NCI-H2107 treated with DMSO at 0.1 percent for 48 hours (cell line): ENCODE results near the gene MRPL34.

Experiments
- DNase-seq: peaks from one replicate; lab custom pipeline; 2025; ENCODE audit not compliant: unreplicated experiment; lab: John Stamatoyannopoulos, UW

The MRPL34 gene

DNA sequence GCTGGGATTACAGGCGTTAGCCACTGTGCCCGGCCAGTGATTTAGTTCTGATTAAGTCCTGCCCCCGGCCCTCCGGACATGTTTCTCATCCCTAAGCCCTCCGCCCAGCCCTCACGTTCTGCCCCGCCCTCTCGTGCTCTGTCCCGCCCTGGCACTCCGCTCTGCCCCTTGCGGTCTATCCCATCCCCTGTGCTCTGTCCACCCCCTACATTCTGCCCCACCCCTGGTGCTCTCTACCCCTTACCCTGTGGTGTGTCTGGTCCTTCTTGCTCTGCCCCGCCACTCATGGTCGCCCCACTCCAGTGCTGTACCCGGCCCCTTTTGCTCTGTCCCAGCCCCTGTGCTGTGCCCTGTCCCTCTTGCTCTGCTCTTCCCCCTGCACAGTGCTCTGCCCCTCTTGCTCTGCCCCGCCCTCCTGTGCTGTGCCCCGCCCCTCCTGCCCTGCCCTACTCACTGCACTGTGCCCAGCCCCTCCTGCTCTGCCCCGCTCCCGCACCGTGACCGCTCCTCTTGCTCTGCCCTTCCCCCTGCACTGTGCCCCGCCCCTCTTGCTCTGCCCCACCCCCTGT, 34.7 kb downstream of the MRPL34 start:
- DNase-seq = no peak

DNA sequence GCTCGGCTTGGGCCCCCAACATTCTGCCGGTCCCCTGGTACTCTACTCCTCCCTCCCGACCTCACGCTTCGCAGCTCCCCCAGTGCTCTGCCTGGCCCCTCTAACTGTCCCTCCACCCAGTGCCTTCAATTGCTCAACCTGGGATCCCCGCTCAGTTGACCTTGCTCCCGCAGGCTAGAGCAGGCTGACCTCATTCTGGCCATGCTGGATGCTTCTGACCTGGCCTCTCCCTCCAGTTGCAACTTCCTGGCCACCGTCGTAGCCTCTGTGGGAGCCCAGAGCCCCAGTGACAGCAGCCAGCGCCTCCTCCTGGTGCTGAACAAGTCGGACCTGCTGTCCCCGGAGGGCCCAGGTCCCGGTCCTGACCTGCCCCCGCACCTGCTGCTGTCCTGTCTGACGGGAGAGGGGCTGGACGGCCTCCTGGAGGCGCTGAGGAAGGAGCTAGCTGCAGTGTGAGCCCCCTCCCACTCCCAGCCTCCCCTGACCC, 35.2 kb downstream of the MRPL34 start:
- DNase-seq = no peak

DNA sequence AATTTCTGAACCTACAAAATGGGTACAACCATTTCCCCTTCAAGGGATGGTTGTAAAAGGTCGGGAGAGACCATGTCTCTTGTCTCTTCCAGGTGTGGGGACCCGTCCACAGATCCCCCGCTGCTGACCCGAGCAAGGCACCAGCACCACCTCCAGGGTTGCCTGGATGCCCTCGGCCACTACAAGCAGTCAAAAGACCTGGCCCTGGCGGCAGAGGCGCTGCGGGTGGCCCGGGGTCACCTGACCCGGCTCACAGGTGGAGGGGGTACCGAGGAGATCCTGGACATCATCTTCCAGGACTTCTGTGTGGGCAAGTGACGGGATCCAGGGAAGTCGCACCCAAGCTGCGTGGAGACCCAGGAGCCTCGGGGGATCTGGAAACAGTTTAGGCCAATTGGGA, 35.7 kb downstream of the MRPL34 start:
- no peak for DNase-seq

DNA sequence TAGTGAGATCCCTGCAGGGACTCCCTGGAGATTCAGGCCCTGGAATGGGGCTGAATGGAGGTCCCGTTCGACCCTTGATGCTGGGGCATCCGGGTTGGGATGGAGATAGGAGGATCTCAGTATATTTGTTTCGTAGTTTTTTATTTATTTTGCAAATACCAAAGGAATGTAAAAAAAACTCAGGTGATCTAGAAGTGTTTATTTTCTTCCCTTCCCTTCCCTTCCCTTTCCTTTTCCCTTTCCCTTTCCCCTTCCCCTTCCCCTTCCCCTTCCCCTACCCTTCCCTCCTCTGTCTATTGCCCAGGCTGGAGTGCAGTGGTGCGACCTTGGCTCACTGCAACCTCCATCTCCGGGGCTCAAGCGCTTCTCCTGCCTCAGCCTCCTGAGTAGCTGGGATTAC, 36.2 kb downstream of the MRPL34 start:
- no peak for DNase-seq

DNA sequence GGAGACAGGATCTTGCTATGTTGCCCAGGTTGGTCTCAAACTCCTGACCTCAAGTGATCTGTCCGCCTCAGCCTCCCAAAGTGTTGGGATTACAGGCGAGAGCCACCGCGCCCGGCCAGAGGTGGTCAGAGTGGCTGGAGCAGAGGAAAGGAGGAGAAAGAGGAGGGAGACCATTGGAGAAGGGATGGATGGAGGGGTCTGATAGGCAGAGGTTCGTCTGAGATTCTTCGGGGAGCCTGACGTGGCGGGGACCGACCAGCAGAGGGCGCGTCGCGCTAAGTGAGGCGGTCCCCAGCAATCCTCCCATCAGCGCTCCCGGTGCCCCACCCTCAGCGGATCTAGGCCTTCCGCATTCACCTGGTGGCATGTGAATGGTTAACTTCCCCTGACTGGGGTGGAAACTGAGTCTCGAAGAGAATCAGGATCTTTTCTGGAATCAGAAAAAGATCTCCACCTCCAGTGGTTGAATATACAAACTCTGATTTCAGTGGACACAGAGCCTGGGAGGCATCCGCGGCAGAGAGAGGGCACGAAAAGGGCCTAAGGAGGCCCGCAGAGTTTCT, 40.5 kb downstream of the MRPL34 start:
- DNase-seq = no peak

DNA sequence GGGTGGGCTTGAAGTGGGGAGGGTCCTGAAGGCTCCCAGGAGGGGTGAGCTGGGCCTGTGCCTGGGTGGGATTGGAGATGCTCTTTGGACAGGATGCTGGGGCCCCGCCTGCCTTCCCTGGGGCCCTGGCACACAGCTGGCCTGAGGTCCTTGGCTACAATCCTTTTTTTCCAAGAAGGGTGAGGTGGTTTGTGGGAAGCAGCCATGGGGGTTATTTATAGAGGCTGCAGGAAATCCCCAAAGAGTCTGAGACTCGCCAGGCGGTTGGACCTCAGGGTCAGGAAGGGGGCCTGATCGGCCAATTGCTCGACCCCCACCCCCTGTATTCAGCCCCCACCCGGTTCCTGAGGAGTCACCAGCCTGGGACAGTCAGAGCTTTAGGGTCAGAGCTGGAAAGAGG, 41.7 kb downstream of the MRPL34 start:
- DNase-seq = no peak

DNA sequence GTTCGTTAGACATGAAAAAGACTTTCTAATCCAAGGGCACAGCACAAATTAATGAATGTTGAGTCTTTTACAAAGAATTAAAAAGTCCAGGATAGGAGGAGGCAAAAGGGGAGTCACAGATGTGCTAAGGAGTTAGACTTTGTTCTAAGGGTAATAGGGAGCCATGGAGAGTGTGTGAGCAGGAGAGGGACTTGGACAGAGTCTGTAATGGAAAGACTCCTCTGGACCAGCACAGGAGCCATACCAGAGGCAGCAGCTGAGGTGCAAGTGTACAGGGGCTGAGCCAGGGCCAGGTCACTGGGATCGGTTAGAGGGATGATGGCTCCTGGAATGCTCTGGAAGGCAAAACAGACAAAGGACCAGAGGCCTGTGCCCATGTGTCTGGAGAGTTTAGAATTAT, 42.2 kb downstream of the MRPL34 start:
- no peak for DNase-seq

DNA sequence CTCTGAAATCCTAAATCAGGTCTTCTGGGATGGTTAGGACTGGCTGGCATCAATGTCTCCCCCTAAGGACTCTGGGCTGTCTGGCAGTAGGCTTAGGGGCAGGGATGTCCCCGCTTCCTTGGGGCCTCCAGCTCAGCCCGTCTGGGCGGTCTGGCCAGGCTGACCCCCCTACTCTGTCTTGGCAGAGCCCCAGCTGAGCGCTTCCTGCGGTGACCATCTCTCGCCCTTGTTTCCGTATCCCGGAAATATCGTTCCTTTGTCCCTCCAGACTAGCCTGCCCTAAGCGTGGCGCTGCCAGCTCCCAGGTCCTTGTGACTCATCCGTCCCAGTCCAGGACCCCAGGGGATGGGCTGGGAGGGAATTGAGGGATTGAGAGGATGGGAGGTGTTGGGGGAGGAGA, 43.0 kb downstream of the MRPL34 start:
- no peak for DNase-seq

DNA sequence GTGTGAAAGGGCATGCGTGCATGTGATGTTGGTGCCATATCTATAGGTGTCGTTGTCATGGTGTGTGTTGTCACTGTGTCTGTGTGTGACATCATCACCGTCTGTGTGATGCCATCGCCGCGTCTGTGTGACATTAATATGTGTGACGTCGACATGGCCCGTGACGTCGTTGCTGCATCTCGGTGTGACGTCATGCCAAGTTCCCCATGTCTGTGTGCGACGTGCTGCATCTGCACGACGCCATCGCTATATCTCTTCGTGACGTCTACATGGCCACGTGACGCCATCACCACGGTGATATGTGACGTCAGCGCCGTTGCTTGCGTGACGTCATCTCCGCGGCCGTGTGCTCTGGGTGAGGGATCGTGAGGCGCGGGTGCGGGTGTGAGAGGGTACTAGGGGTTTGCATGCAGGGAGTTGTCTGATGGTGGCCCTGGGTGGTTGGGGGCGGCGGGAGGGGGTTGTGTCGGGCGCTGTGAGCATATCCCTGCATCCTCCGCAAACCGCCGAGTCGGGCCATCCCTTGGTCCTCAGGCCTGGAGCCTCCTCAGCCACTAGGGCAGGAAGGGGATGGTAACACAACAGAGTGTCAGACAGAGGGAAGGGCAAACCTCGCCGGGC, 46.3 kb downstream of the MRPL34 start:
- DNase-seq = no peak

DNA sequence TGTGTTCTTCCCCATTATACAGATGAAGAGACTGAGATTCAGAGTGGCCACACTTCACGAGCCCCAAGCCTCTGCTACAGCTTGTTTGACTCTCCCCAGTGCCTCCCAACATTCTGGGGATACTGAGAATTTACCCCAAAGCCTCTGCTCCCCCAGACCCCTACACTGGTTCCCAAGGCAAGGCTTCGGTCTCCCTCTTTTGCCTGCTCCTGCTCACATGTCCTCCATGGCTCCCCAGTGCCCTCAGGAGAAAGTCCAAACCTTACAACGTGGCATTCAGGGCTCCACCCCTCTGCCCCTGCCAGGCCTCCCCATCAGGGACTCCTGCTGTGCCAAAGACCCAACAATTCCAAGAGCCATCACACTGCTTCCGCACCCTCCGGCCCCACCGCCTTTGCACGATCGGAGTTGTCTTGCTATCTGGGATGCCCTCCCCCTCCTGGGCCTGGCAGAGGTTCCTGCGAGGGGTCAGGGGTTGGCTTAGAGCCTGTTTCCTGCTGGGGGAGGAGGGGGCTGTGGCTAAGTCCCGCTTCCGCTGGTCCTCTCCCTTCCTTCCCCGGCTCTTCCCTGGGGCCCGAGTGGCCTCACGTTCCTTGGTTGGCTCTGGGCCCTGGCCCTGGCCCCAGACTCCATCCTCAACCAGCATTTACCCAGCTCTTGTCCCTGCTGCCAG, 47.1 kb downstream of the MRPL34 start:
- DNase-seq = no peak

DNA sequence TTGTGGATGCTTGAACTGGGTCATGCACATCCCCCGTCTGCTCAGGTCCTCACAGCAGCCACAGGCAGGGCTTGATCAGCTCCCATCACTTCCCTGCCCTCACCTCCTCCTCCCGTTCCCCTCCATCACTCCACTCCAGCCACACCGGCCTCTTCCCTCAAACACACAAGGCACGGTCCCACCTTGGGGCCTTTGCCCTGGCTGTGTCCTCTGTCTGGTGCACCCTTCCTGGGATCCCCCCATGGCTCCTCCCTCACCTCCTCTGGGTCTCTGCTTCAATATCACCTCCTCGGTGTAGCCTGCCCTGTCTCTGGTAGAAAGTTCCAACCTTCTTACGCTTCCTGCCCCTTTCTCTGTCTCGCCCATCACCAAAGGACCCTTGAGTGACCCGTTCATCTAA, 47.7 kb downstream of the MRPL34 start:
- no peak for DNase-seq
